Neural progenitor cell (in vitro differentiated cells): ENCODE measurements around the gene GABRB1. TPM values are rescaled to one million over a fixed set of nuclear protein-coding genes. Genes with fewer than 3 reads are reported as not detected.

Source experiments
- DNase-seq: peaks from one replicate; pipeline ENCODE4 v3.0.0-alpha.2; 2016; ENCODE audit warnings: low spot score
- H2AFZ ChIP-seq: fragments of 200-600 bp; sonication (generic); replicated peaks from 2 replicates; pipeline ENCODE4 v1.6.1; 2016; ENCODE audit warnings: antibody characterized with exemption
- H3F3A ChIP-seq: fragments of 200-600 bp; sonication (generic); 2 replicates; pipeline ENCODE4 v1.6.1; 2016; ENCODE audit warnings: antibody characterized with exemption, low read depth
- H3K27ac ChIP-seq: fragments of 200-600 bp; sonication (generic); 2 replicates; pipeline ENCODE4 v1.5.1; 2016; ENCODE audit warnings: mild to moderate bottlenecking
- H3K27me3 ChIP-seq: fragments of 200-600 bp; sonication (generic); 2 replicates; pipeline ENCODE4 v1.6.1; 2016; ENCODE audit warnings: mild to moderate bottlenecking, moderate library complexity
- H3K36me3 ChIP-seq: fragments of 200-600 bp; sonication (generic); 2 replicates; pipeline ENCODE4 v1.5.1; 2016
- H3K4me1 ChIP-seq: fragments of 200-600 bp; sonication (generic); 2 replicates; pipeline ENCODE4 v1.6.1; 2016; ENCODE audit warnings: mixed run types
- H3K4me2 ChIP-seq: fragments of 200-600 bp; sonication (generic); 2 replicates; pipeline ENCODE4 v1.6.1; 2016
- H3K4me3 ChIP-seq: fragments of 200-600 bp; sonication (generic); 2 replicates; pipeline ENCODE4 v1.5.1; 2016
- H3K79me2 ChIP-seq: fragments of 200-600 bp; sonication (generic); 2 replicates; pipeline ENCODE4 v1.6.1; 2016; ENCODE audit warnings: low read depth
- H3K9ac ChIP-seq: fragments of 200-600 bp; sonication (generic); 2 replicates; pipeline ENCODE4 v1.6.1; 2016
- H3K9me3 ChIP-seq: fragments of 200-600 bp; sonication (generic); 2 replicates; pipeline ENCODE4 v1.5.1; 2016; ENCODE audit warnings: low read depth
- H4K20me1 ChIP-seq: fragments of 200-600 bp; sonication (generic); 2 replicates; pipeline ENCODE4 v1.6.1; 2016; ENCODE audit warnings: low read depth
- H3K27ac Mint-ChIP-seq: 3 replicates; pipeline ENCODE4 v1.8.0; 2021; ENCODE audit warnings: mixed read lengths
- H3K27me3 Mint-ChIP-seq: 2 replicates; pipeline ENCODE4 v1.8.0; 2022; ENCODE audit warnings: low read depth, mild to moderate bottlenecking, inconsistent platforms, moderate library complexity, mixed read lengths; ENCODE audit not compliant: insufficient read depth
- H3K36me3 Mint-ChIP-seq: 3 replicates; pipeline ENCODE4 v1.8.0; 2021; ENCODE audit warnings: mixed read lengths
- H3K4me1 Mint-ChIP-seq: 3 replicates; pipeline ENCODE4 v1.8.0; 2021; ENCODE audit warnings: mixed read lengths
- H3K4me3 Mint-ChIP-seq: 3 replicates; pipeline ENCODE4 v1.8.0; 2021; ENCODE audit warnings: mild to moderate bottlenecking, moderate library complexity, mixed read lengths
- H3K9me3 Mint-ChIP-seq: 3 replicates; pipeline ENCODE4 v1.8.0; 2020; ENCODE audit warnings: mixed read lengths
- CTCF ChIP-seq: fragments of 200-600 bp; sonication (generic); IDR thresholded peaks from 2 replicates; pipeline ENCODE4 v1.5.1; 2017; ENCODE audit warnings: antibody characterized with exemption, mild to moderate bottlenecking
- EZH2 ChIP-seq: fragments of 200-600 bp; sonication (generic); IDR thresholded peaks from 2 replicates; pipeline ENCODE4 v1.6.1; 2017; ENCODE audit warnings: antibody characterized with exemption, mild to moderate bottlenecking, moderate library complexity
- EZH2phosphoT487 ChIP-seq: fragments of 200-600 bp; sonication (generic); IDR thresholded peaks from 2 replicates; pipeline ENCODE4 v1.6.1; 2017; ENCODE audit warnings: antibody characterized with exemption
- total RNA-seq: library from RNA; depleted of rRNA; stranded (reverse); fragments of >200 nt; gene quantifications from 2 replicates; pipeline ENCODE4 v1.2.3, GENCODE V29; 2015; ENCODE audit warnings: low replicate concordance

GABRB1 gene
- total RNA-seq, 1 donor from 2014 or later = not detected

- no peak for DNase-seq
- no peak overlapping the region for H2AFZ ChIP-seq
- Mint-ChIP-seq H3K36me3 (no peaks in the 10 kb centered on the region), H3K4me3 (no peak overlapping the region), H3K9me3 (no peaks in the 10 kb centered on the region), H3K27me3 (no peaks in the 10 kb centered on the region), H3K27ac (no peak overlapping the region), H3K4me1 (peaks cover 3% of the 10 kb centered on the region)
- no peaks in the 10 kb centered on the region for H3F3A ChIP-seq
- no peaks in the 10 kb centered on the region for H4K20me1 ChIP-seq
- H3K9me3 ChIP-seq = no peaks in the 10 kb centered on the region
- H3K36me3 ChIP-seq = no peaks in the 10 kb centered on the region
- no peaks in the 10 kb centered on the region for H3K4me1 ChIP-seq
- no peak overlapping the region for H3K4me2 ChIP-seq
- H3K27me3 ChIP-seq = no peaks in the 10 kb centered on the region
- no peak overlapping the region for H3K9ac ChIP-seq
- H3K27ac ChIP-seq = no peak overlapping the region
- no peaks in the 10 kb centered on the region for H3K79me2 ChIP-seq
- no peak overlapping the region for H3K4me3 ChIP-seq
- TF ChIP-seq EZH2phosphoT487 (no peak), EZH2 (no peak), CTCF (no peak)
These were observed 152.7 kb downstream of the GABRB1 start for GRCh38 chr4:47184083-47184482.

DNA sequence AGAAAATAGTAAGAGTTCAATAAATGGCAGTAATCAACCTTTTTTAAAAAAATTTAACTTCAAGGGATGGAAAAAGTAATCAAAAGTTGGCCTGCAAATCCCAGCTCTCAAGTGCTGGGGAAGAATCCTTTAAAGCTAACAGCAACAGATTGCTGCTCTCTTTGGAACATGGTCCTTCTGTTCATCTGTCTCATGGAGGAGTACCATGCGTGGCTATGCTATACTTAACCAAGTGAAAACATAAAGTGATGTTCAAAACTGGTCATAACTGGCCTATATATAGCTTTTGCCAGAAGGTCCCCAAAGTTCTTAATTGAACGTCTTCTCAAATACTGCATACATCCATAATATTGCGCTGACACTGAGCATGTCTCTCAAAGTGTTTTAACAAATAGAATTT lies 154.4 kb downstream of the GABRB1 start:
- H3K9me3 Mint-ChIP-seq = no peaks in the 10 kb centered on the region
- no peaks in the 10 kb centered on the region for H3K36me3 Mint-ChIP-seq
- Histone ChIP-seq H3K9me3 (no peaks in the 10 kb centered on the region), H3F3A (no peaks in the 10 kb centered on the region), H3K27me3 (no peaks in the 10 kb centered on the region), H3K4me2 (no peak overlapping the region), H3K36me3 (no peaks in the 10 kb centered on the region), H3K9ac (no peak overlapping the region), H4K20me1 (no peaks in the 10 kb centered on the region), H2AFZ (no peak overlapping the region), H3K4me3 (no peak overlapping the region), H3K4me1 (no peaks in the 10 kb centered on the region), H3K79me2 (no peaks in the 10 kb centered on the region), H3K27ac (no peak overlapping the region)
- H3K27ac Mint-ChIP-seq = no peak overlapping the region
- no peak overlapping the region for H3K4me3 Mint-ChIP-seq
- TF ChIP-seq CTCF = no peak
- H3K4me1 Mint-ChIP-seq = peaks cover 3% of the 10 kb centered on the region
- no peaks in the 10 kb centered on the region for H3K27me3 Mint-ChIP-seq
- DNase-seq = no peak

GRCh38 chr4:47187608-47188007 lies 156.2 kb downstream of the GABRB1 start:
- Histone ChIP-seq H3K4me2 (no peak overlapping the region), H2AFZ (no peak overlapping the region), H3K4me3 (no peak overlapping the region), H4K20me1 (no peaks in the 10 kb centered on the region), H3K9me3 (no peaks in the 10 kb centered on the region), H3K79me2 (no peaks in the 10 kb centered on the region), H3K27me3 (no peaks in the 10 kb centered on the region), H3K27ac (no peak overlapping the region), H3K4me1 (no peaks in the 10 kb centered on the region), H3K36me3 (no peaks in the 10 kb centered on the region), H3F3A (no peaks in the 10 kb centered on the region), H3K9ac (no peak overlapping the region)
- Mint-ChIP-seq H3K4me1 (peaks cover 3% of the 10 kb centered on the region), H3K27me3 (no peaks in the 10 kb centered on the region), H3K4me3 (no peak overlapping the region), H3K9me3 (no peaks in the 10 kb centered on the region), H3K36me3 (no peaks in the 10 kb centered on the region), H3K27ac (no peak overlapping the region)
- TF ChIP-seq CTCF (no peak), EZH2phosphoT487 (no peak), EZH2 (no peak)
- no peak for DNase-seq

DNA sequence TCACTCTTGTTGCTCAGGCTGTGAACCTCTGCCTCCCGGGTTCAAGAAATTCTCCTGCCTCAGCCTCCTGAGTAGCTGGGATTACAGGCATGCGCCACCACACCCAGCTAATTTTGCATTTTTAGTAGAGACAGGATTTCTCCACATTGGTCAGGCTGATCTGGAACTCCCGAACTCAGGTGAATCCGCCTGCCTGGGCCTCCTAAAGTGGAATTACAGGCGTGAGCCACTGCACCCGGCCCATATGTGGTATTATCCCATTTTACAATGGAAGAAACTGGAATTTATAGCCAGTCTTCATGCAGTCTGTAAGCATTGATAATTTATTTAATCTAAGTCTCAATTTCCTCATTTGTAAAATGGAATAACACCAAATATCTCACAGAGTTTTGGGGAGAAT lies 161.8 kb downstream of the GABRB1 start:
- no peak for DNase-seq
- no peak overlapping the region for H3K4me3 ChIP-seq
- H3K4me2 ChIP-seq = no peak overlapping the region
- H3K4me1 ChIP-seq = no peaks in the 10 kb centered on the region
- H3F3A ChIP-seq = no peaks in the 10 kb centered on the region
- no peaks in the 10 kb centered on the region for H3K79me2 ChIP-seq
- no peaks in the 10 kb centered on the region for H3K36me3 ChIP-seq
- no peak overlapping the region for H3K27ac ChIP-seq
- no peaks in the 10 kb centered on the region for H3K27me3 ChIP-seq
- H3K36me3 Mint-ChIP-seq = no peaks in the 10 kb centered on the region
- H3K4me1 Mint-ChIP-seq = peaks cover under 1% of the 10 kb centered on the region
- H4K20me1 ChIP-seq = no peaks in the 10 kb centered on the region
- no peaks in the 10 kb centered on the region for H3K9me3 Mint-ChIP-seq
- H3K4me3 Mint-ChIP-seq = no peak overlapping the region
- no peak overlapping the region for H3K27ac Mint-ChIP-seq
- no peaks in the 10 kb centered on the region for H3K27me3 Mint-ChIP-seq
- no peaks in the 10 kb centered on the region for H3K9me3 ChIP-seq
- TF ChIP-seq EZH2 (no peak), CTCF (no peak), EZH2phosphoT487 (no peak)
- H3K9ac ChIP-seq = no peak overlapping the region
- no peak overlapping the region for H2AFZ ChIP-seq
